MM.1S (cell line): ENCODE measurements around the gene ATOH8.

Source experiments
- DNase-seq: peaks from one replicate; pipeline ENCODE4 v3.0.0-alpha.2; 2015
- H2AFZ ChIP-seq: fragments of 300-600 bp; sonication (generic); 2 replicates; pipeline ENCODE4 v1.6.0; 2016; ENCODE audit warnings: antibody characterized with exemption, low read length
- H3F3A ChIP-seq: fragments of 300-600 bp; sonication (generic); 2 replicates; pipeline ENCODE4 v1.6.1; 2016; ENCODE audit warnings: mild to moderate bottlenecking, antibody characterized with exemption, low read length, moderate library complexity, mixed read lengths; ENCODE audit not compliant: insufficient read depth
- H3K27ac ChIP-seq: fragments of 300-600 bp; sonication (generic); 2 replicates; pipeline ENCODE4 v1.5.1; 2016; ENCODE audit warnings: mild to moderate bottlenecking, low read length
- H3K27me3 ChIP-seq: fragments of 300-600 bp; sonication (generic); replicated peaks from 2 replicates; pipeline ENCODE4 v1.6.0; 2016; ENCODE audit warnings: low read length; ENCODE audit not compliant: insufficient read depth
- H3K36me3 ChIP-seq: fragments of 300-600 bp; sonication (generic); replicated peaks from 2 replicates; pipeline ENCODE4 v1.6.1; 2016; ENCODE audit warnings: mild to moderate bottlenecking, low read length, mixed read lengths; ENCODE audit not compliant: insufficient read depth
- H3K4me1 ChIP-seq: fragments of 300-600 bp; sonication (generic); 2 replicates; pipeline ENCODE4 v1.6.1; 2016; ENCODE audit warnings: low read length, mixed read lengths
- H3K4me2 ChIP-seq: fragments of 300-600 bp; sonication (generic); 2 replicates; pipeline ENCODE4 v1.6.0; 2016; ENCODE audit warnings: low read depth, low read length
- H3K4me3 ChIP-seq: fragments of 300-600 bp; sonication (generic); 2 replicates; pipeline ENCODE4 v1.5.1; 2016; ENCODE audit warnings: low read length, mixed read lengths
- H3K79me2 ChIP-seq: fragments of 300-600 bp; sonication (generic); 2 replicates; pipeline ENCODE4 v1.6.1; 2016; ENCODE audit warnings: mixed run types, low read length, mixed read lengths
- H3K9ac ChIP-seq: fragments of 300-600 bp; sonication (generic); 2 replicates; pipeline ENCODE4 v1.6.1; 2016; ENCODE audit warnings: low read length, mixed read lengths
- H3K9me2 ChIP-seq: fragments of 300-600 bp; sonication (generic); replicated peaks from 2 replicates; pipeline ENCODE4 v1.6.1; 2016; ENCODE audit warnings: mild to moderate bottlenecking, low read length, mixed read lengths; ENCODE audit not compliant: insufficient read depth
- H3K9me3 ChIP-seq: fragments of 300-600 bp; sonication (generic); replicated peaks from 2 replicates; pipeline ENCODE4 v1.6.1; 2016; ENCODE audit warnings: mild to moderate bottlenecking, low read length, mixed read lengths; ENCODE audit not compliant: insufficient read depth
- H4K20me1 ChIP-seq: fragments of 300-600 bp; sonication (generic); 2 replicates; pipeline ENCODE4 v1.6.1; 2016; ENCODE audit warnings: mild to moderate bottlenecking, low read length, moderate library complexity, mixed read lengths; ENCODE audit not compliant: insufficient read depth
- EZH2 ChIP-seq: fragments of 300-600 bp; sonication (generic); optimal IDR thresholded peaks from 2 replicates; pipeline ENCODE3; 2017; ENCODE audit warnings: low read depth, mild to moderate bottlenecking, antibody characterized with exemption, low read length, mixed read lengths
- EZH2phosphoT487 ChIP-seq: fragments of 300-600 bp; sonication (generic); IDR thresholded peaks from 2 replicates; pipeline ENCODE4 v1.6.1; 2018; ENCODE audit warnings: antibody characterized with exemption, low read length
- TF ChIP-seq, protein P1 (sequence below): fragments of 300-600 bp; sonication (generic); IDR thresholded peaks from 2 replicates; pipeline ENCODE4 v1.5.1; 2016; ENCODE audit warnings: antibody characterized with exemption, low read length, mixed read lengths

Gene ATOH8

DNA sequence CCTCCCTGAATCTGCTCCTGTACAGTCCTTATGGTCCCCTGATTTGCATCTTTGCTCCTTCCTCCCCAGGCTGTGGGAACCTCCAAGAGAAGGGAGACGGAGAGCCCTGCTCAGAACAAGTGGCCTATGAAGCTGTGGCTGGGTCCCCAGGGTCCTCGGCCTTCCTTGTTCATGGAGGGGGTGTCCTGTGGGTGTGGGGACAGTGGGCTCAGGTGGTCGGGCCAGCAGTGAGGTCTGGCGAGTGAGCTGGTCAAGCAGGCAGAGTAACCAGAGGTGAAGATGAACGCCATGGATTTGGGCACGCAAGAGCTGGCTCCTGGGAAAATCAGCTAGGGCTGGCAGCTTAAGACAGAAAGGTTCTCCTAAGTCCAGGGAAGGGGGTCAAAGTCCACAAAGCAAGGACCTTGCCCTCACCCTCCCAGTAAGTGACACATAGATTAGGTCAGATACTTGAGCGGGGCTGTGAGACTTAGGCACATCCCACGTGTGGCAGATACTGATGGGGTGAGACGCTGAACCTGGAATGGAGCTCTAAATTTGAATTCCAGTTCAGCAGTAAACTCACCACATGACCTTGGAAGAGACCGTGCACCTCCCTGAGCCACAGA is 34.8 kb upstream of the ATOH8 start:
- no peaks in the 10 kb centered on the region for H3K27me3 ChIP-seq
- H2AFZ ChIP-seq: no peak overlapping the region
- DNase-seq: no peak
- no peak overlapping the region for H3K4me2 ChIP-seq
- H3K79me2 ChIP-seq: no peaks in the 10 kb centered on the region
- no peaks in the 10 kb centered on the region for H3K4me1 ChIP-seq
- no peak overlapping the region for H3K27ac ChIP-seq
- no peak overlapping the region for H3K4me3 ChIP-seq
- no peaks in the 10 kb centered on the region for H3K9me3 ChIP-seq
- H3K9me2 ChIP-seq: no peaks in the 10 kb centered on the region
- H4K20me1 ChIP-seq: no peaks in the 10 kb centered on the region
- no peaks in the 10 kb centered on the region for H3F3A ChIP-seq
- no peaks in the 10 kb centered on the region for H3K36me3 ChIP-seq
- TF ChIP-seq EZH2phosphoT487 (no peak), EZH2 (no peak)
- TF ChIP-seq, protein P1, sequence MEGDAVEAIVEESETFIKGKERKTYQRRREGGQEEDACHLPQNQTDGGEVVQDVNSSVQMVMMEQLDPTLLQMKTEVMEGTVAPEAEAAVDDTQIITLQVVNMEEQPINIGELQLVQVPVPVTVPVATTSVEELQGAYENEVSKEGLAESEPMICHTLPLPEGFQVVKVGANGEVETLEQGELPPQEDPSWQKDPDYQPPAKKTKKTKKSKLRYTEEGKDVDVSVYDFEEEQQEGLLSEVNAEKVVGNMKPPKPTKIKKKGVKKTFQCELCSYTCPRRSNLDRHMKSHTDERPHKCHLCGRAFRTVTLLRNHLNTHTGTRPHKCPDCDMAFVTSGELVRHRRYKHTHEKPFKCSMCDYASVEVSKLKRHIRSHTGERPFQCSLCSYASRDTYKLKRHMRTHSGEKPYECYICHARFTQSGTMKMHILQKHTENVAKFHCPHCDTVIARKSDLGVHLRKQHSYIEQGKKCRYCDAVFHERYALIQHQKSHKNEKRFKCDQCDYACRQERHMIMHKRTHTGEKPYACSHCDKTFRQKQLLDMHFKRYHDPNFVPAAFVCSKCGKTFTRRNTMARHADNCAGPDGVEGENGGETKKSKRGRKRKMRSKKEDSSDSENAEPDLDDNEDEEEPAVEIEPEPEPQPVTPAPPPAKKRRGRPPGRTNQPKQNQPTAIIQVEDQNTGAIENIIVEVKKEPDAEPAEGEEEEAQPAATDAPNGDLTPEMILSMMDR: no peak
- no peak overlapping the region for H3K9ac ChIP-seq

DNA sequence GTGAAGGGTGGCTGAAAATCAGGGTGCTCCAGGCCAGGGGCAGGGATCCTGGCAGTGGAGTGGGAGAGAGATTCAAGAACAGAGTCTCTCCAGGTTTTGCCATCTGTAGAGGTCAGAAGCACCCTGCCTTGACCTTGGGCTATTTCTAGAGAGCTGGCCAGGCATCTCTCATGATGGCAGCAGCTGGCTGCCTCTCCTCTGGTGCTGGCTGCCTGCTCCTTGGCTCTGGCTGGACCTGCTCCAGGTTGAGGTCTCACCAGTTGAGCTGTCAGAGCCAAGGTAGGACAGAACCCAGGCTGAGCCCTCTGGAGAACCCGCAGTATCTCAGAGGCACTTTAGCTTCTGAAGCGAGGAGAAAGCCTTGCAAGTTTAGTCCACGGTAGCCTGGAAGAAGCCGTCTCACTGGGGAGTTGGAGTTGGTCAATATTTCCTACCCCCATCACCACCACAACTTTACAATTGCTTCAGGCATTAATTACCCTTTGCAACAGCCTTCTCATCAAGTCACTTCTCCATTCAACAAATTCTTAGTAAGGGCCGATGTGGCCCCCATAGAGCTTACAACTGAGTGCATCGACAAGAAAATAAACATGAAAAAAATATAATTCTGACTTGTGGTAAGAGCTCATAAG is 34.1 kb upstream of the ATOH8 start:
- H4K20me1 ChIP-seq: no peaks in the 10 kb centered on the region
- no peak overlapping the region for H2AFZ ChIP-seq
- no peak for TF ChIP-seq EZH2
- TF ChIP-seq, protein P1: no peak
- no peak for TF ChIP-seq EZH2phosphoT487
- H3K9me3 ChIP-seq: no peaks in the 10 kb centered on the region
- no peaks in the 10 kb centered on the region for H3K36me3 ChIP-seq
- H3K4me1 ChIP-seq: no peaks in the 10 kb centered on the region
- H3K4me2 ChIP-seq: no peak overlapping the region
- no peak overlapping the region for H3K9ac ChIP-seq
- no peaks in the 10 kb centered on the region for H3K79me2 ChIP-seq
- H3K4me3 ChIP-seq: no peak overlapping the region
- no peaks in the 10 kb centered on the region for H3K9me2 ChIP-seq
- DNase-seq: no peak
- H3F3A ChIP-seq: no peaks in the 10 kb centered on the region
- H3K27ac ChIP-seq: no peak overlapping the region
- H3K27me3 ChIP-seq: no peaks in the 10 kb centered on the region

DNA sequence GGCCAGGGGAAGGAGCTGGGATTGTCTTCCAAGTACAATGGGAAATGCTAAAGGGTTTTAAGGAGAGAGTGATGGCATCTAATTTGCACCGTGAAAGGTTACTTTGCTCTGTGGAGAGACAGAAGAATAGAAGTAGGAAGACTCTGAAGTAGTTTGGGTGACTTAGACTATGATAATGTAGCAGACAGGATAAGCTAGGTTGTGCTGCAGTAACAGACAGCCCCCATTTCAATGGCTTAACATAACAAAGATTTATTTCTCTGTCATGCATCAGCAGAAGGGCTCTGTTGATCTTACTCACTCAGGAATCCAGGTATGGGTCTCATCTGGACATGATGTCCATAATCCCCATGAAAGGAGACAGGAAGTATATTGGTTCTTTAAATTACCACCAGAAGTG is 33.3 kb upstream of the ATOH8 start:
- no peaks in the 10 kb centered on the region for H3K79me2 ChIP-seq
- TF ChIP-seq, protein P1: no peak
- TF ChIP-seq EZH2phosphoT487 (no peak), EZH2 (no peak)
- H3K4me3 ChIP-seq: no peak overlapping the region
- H3K9me2 ChIP-seq: no peaks in the 10 kb centered on the region
- no peak overlapping the region for H3K4me2 ChIP-seq
- no peaks in the 10 kb centered on the region for H3K27me3 ChIP-seq
- H4K20me1 ChIP-seq: no peaks in the 10 kb centered on the region
- DNase-seq: no peak
- no peak overlapping the region for H3K27ac ChIP-seq
- no peaks in the 10 kb centered on the region for H3K9me3 ChIP-seq
- H3K9ac ChIP-seq: no peak overlapping the region
- no peaks in the 10 kb centered on the region for H3F3A ChIP-seq
- H3K36me3 ChIP-seq: no peaks in the 10 kb centered on the region
- H3K4me1 ChIP-seq: no peaks in the 10 kb centered on the region
- H2AFZ ChIP-seq: no peak overlapping the region
